HG02943 (cell line): ENCODE data around the gene MAP3K2.

ENCODE experiments used
- ATAC-seq: cut with Tn5 transposase; IDR thresholded peaks from one replicate; pipeline ENCODE4 v1.9.1; 2021; ENCODE audit warnings: mild to moderate bottlenecking, low read depth, moderate library complexity; ENCODE audit not compliant: unreplicated experiment

Gene MAP3K2, protein sequence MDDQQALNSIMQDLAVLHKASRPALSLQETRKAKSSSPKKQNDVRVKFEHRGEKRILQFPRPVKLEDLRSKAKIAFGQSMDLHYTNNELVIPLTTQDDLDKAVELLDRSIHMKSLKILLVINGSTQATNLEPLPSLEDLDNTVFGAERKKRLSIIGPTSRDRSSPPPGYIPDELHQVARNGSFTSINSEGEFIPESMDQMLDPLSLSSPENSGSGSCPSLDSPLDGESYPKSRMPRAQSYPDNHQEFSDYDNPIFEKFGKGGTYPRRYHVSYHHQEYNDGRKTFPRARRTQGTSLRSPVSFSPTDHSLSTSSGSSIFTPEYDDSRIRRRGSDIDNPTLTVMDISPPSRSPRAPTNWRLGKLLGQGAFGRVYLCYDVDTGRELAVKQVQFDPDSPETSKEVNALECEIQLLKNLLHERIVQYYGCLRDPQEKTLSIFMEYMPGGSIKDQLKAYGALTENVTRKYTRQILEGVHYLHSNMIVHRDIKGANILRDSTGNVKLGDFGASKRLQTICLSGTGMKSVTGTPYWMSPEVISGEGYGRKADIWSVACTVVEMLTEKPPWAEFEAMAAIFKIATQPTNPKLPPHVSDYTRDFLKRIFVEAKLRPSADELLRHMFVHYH

DNA sequence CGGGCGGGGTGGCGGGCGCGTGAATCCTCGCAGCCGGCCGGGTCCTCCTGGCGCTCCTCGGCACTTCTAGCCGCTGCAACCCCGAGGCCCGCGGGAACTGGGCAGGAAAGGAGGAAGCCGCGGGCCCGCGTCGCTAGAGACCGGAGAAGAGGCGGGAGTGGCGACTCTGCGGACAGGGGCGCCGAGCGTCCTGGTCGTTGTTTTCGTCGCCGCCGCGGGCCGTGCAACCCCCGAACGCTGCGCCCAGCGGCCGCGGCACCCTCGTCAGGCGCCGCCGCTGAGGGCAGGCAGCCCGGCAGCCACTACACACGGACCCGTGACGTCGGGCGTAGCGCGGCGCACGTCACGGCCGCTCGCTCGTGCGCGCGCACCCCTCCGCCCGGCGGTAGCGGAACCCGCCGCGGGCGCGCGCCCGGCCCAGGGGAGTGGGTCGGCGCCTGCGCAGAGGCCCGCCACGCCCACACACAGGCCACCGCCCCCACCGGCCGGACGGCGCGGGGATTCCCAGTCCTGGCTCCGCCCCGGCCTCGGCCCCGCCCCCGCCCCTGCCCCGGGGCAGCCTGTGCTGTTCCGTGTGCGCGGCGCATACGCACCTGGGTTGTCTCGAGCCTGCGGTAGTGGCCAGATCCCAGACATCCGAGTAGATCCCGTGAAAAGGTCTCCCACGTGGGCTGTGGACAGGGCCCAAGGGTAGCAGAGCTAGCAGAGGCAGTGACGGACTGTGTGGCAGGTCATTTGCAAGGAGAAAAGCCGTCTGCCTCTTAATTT lies at the start of gene MAP3K2:
Gene MAP3K2 (minus strand): TSS at position 321 of the 768 bp plus-strand sequence. CDS start 44,846 bp downstream, outside the sequence.
- peak; percentile 69 for ATAC-seq

DNA sequence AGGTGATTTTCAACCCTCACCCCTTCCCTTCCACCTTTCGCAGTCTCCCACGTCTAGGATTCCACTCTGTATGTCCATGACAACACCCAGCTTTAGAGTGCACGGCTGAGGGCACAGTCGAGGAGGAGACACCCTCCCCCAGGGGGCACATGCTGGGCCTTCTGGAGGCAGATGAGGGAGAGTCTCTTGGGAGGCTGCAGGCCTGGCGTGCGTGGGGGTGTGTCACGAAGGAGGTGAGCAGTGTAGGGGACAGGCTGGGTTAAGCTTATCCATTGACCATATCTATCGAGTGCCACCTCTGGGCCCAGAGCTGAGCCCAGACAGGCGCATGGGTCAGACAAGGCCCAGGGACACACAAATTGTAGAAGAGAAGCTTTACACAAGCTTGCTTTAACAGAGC lies 49.3 kb upstream of the MAP3K2 start:
- no peak for ATAC-seq

DNA sequence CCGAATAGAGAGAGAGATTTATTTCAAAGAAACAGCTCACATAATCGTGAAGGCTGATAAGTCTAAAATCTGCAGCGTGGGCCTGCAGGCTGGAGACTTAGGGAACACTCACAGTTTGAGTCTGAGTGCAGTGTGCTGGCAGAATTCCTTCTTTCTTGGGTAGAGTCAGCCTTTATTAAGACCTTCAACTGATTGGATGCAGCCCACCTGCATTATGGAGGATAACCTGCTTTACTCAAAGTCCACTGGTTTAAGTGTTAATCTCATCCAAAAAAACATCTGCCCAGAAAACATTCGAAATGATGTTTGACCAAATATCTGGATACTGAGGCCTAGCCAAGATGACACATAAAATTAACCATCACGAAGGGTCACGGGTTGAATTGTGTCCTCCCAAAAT lies 46.7 kb upstream of the MAP3K2 start:
- ATAC-seq: no peak

DNA sequence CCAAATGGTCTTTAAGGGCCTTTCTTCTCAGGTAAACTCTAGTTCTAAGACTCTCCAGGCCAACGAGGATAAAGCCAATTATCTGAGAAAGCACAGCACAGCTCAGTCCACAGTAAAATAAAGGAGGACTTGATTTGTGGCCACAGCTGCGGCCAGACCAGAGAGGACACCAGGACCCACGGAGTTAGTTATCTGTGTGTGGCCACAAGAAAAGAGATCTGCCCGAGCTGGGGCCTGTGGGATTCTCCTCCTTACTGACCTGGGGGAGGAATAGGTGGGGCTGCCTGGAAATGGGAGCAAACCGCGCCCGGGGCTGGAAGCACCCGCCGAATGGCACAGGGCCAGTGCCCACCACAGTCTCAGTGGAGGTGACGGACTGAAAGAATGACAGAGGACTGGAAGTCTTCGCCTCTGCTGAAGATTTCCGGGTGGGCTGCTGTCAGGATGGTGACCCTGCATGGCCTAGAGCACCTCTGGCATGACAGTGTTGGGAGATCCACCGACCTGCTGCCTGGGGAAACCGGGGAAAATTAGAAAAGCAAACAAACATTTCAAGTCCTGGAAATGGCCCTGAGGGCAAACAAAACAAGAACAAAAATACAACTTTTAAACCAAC lies 43.7 kb upstream of the MAP3K2 start:
- ATAC-seq: no peak

DNA sequence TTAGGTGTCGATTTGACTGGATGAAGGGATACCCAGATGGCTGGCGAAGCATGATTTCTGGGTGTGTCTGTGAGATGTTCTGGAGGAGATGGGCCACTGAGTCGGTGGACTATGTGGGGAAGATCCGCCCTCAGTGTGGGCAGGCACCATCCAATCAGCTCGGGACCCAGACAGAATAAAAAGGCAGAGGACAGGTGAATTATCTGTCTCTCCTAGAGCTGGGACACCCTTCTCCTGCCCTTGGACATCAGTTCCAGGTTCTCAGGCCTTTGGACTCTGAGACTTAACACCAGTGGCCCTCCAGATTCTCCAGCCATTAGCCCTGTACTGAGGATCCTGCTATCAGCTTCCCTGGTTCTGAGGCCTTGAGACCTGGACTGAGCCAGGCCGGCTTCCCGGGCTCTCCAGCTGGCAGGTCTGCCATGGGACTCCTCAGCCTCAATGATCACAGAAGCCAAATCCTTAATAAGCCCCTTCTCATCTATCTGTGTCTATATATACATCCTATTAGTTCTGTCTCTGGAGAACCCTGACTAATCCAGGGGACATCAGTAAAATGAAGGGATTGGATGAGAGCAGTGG lies 42.2 kb upstream of the MAP3K2 start:
- no peak for ATAC-seq

DNA sequence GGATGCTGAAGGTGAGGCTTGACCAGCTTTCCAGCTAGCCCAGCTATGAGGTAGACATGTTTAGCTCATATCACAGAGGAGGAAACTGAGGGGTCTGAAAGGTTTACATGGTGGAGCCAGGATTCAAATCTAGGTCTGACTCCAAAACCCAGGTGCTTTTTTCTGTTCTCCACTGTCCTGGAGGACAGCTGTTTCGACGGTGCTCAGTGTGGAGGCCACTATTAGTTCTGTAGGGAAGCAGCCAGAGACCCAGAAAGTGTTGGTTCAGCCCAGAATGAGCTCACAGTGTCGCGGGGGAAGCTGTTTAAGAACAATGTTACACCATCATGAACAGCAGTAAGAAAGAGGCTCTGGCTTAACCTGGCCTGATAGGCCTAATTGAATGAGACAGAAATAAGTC lies 41.5 kb upstream of the MAP3K2 start:
- no peak for ATAC-seq

DNA sequence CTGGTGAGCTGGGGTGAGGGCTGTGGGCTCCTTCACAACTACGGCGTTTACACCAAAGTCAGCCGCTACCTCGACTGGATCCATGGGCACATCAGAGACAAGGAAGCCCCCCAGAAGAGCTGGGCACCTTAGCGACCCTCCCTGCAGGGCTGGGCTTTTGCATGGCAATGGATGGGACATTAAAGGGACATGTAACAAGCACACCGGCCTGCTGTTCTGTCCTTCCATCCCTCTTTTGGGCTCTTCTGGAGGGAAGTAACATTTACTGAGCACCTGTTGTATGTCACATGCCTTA lies 41.0 kb upstream of the MAP3K2 start:
- ATAC-seq: no peak

DNA sequence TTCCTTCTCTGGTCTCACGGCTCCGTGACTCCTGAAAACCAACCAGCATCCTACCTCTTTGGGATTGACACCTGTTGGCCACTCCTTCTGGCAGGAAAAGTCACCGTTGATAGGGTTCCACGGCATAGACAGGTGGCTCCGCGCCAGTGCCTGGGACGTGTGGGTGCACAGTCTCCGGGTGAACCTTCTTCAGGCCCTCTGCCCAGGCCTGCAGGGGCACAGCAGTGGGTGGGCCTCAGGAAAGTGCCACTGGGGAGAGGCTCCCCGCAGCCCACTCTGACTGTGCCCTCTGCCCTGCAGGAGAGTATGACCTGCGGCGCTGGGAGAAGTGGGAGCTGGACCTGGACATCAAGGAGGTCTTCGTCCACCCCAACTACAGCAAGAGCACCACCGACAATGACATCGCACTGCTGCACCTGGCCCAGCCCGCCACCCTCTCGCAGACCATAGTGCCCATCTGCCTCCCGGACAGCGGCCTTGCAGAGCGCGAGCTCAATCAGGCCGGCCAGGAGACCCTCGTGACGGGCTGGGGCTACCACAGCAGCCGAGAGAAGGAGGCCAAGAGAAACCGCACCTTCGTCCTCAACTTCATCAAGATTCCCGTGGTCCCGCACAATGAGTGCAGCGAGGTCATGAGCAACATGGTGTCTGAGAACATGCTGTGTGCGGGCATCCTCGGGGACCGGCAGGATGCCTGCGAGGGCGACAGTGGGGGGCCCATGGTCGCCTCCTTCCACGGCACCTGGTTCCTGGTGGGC lies 40.5 kb upstream of the MAP3K2 start:
- ATAC-seq: no peak

DNA sequence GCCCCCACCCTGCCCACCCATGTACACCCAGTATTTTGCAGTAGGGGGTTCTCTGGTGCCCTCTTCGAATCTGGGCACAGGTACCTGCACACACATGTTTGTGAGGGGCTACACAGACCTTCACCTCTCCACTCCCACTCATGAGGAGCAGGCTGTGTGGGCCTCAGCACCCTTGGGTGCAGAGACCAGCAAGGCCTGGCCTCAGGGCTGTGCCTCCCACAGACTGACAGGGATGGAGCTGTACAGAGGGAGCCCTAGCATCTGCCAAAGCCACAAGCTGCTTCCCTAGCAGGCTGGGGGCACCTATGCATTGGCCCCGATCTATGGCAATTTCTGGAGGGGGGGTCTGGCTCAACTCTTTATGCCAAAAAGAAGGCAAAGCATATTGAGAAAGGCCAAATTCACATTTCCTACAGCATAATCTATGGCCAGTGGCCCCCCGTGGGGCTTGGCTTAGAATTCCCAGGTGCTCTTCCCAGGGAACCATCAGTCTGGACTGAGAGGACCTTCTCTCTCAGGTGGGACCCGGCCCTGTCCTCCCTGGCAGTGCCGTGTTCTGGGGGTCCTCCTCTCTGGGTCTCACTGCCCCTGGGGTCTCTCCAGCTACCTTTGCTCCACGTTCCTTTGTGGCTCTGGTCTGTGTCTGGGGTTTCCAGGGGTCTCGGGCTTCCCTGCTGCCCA lies 39.7 kb upstream of the MAP3K2 start:
- no peak for ATAC-seq

DNA sequence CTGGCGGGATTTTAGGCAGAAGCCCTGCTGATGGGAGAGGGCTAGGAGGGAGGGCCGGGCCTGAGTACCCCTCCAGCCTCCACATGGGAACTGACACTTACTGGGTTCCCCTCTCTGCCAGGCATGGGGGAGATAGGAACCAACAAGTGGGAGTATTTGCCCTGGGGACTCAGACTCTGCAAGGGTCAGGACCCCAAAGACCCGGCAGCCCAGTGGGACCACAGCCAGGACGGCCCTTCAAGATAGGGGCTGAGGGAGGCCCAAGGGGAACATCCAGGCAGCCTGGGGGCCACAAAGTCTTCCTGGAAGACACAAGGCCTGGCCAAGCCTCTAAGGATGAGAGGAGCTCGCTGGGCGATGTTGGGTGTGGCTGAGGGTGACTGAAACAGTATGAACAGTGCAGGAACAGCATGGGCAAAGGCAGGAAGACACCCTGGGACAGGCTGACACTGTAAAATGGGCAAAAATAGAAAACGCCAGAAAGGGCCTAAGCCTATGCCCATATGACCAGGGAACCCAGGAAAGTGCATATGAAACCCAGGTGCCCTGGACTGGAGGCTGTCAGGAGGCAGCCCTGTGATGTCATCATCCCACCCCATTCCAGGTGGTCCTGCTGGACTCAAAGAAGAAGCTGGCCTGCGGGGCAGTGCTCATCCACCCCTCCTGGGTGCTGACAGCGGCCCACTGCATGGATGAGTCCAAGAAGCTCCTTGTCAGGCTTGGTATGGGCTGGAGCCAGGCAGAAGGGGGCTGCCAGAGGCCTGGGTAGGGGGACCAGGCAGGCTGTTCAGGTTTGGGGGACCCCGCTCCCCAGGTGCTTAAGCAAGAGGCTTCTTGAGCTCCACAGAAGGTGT lies 39.0 kb upstream of the MAP3K2 start:
- no peak for ATAC-seq

DNA sequence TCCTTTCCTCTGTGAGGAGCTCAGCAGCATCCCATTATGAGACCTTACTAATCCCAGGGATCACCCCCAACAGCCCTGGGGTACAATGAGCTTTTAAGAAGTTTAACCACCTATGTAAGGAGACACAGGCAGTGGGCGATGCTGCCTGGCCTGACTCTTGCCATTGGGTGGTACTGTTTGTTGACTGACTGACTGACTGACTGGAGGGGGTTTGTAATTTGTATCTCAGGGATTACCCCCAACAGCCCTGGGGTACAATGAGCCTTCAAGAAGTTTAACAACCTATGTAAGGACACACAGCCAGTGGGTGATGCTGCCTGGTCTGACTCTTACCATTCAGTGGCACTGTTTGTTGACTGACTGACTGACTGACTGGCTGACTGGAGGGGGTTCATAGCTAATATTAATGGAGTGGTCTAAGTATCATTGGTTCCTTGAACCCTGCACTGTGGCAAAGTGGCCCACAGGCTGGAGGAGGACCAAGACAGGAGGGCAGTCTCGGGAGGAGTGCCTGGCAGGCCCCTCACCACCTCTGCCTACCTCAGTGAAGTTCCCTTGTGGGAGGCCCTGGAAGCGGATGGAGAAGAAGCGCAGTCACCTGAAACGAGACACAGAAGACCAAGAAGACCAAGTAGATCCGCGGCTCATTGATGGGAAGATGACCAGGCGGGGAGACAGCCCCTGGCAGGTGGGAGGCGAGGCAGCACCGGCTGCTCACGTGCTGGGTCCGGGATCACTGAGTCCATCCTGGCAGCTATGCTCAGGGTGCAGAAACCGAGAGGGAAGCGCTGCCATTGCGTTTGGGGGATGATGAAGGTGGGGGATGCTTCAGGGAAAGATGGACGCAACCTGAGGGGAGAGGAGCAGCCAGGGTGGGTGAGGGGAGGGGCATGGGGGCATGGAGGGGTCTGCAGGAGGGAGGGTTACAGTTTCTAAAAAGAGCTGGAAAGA lies 38.0 kb upstream of the MAP3K2 start:
- no peak for ATAC-seq

DNA sequence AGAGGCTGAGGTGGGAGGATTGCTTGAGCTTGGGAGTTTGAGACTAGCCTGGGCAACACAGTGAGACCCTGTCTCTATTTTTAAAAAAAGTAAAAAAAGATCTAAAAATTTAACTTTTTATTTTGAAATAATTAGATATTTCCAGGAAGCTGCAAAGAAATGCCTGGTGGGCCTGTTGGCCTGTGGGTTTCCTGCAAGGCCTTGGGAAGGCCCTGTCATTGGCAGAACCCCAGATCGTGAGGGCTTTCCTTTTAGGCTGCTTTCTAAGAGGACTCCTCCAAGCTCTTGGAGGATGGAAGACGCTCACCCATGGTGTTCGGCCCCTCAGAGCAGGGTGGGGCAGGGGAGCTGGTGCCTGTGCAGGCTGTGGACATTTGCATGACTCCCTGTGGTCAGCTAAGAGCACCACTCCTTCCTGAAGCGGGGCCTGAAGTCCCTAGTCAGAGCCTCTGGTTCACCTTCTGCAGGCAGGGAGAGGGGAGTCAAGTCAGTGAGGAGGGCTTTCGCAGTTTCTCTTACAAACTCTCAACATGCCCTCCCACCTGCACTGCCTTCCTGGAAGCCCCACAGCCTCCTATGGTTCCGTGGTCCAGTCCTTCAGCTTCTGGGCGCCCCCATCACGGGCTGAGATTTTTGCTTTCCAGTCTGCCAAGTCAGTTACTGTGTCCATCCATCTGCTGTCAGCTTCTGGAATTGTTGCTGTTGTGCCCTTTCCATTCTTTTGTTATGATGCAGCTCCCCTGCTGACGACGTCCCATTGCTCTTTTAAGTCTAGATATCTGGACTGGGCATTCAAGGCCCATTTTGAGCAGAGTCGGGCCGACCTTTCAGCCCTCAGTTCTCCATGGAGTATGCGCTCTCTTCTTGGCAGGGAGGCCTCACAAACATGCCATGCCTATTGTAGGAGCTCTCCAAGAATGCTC lies 37.1 kb upstream of the MAP3K2 start:
- ATAC-seq: no peak

DNA sequence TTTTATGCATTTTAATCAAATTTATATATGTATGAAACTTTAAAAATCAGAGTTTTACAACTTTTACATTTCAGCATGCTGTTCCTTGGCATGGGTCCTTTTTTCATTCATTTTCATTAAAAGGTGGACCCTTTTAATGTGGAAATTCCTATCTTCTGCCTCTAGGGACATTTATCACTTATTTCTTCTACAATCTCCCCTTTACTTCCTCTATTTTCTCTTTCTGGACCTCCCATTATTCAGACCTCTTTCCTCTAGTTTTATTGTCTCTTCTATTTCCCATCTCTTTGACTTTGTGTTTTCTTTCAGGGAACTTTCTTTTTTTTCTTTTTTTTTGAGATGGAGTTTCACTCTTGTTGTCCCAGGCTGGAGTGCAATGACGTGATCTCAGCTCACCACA lies 36.1 kb upstream of the MAP3K2 start:
- ATAC-seq: no peak

DNA sequence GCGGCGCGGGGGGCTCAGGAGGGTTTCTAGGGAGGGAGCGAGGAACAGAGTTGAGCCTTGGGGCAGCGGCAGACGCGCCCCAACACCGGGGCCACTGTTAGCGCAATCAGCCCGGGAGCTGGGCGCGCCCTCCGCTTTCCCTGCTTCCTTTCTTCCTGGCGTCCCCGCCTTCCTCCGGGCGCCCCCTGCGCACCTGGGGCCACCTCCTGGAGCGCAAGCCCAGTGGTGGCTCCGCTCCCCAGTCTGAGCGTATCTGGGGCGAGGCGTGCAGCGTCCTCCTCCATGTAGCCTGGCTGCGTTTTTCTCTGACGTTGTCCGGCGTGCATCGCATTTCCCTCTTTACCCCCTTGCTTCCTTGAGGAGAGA lies 35.7 kb upstream of the MAP3K2 start:
- ATAC-seq: no peak

DNA sequence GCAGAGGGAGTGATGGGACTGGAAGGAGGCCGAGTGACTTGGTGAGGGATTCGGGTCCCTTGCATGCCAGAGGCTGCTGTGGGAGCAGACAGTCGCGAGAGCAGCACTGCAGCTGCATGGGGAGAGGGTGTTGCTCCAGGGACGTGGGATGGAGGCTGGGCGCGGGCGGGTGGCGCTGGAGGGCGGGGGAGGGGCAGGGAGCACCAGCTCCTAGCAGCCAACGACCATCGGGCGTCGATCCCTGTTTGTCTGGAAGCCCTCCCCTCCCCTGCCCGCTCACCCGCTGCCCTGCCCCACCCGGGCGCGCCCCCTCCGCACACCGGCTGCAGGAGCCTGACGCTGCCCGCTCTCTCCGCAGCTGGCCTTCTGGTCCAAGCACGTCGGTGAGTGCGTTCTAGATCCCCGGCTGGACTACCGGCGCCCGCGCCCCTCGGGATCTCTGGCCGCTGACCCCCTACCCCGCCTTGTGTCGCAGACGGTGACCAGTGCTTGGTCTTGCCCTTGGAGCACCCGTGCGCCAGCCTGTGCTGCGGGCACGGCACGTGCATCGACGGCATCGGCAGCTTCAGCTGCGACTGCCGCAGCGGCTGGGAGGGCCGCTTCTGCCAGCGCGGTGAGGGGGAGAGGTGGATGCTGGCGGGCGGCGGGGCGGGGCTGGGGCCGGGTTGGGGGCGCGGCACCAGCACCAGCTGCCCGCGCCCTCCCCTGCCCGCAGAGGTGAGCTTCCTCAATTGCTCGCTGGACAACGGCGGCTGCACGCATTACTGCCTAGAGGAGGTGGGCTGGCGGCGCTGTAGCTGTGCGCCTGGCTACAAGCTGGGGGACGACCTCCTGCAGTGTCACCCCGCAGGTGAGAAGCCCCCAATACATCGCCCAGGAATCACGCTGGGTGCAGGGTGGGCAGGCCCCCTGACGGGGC lies 35.0 kb upstream of the MAP3K2 start:
- ATAC-seq: no peak
